ENCODE measurements around the gene ARAP1.

ARAP1 gene

DNA sequence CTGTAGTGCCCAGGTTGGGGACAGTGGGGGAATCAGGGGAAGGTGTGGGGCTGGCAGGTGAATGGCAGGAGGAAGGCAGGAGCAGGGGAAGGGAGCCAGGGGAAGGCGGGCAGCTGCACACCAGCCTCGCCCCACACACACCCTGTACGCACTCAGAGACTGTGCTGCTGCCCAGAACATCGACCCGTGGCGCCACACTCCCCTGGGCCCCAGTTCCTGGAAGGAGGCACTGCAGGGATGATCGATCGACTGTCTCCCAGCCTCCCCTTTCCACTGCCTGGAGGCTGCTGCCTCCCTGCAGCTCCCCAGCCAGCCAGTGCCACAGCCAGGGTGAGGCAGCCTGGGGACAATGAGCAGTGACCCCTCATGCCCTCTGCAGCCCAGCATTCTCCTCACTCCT is 97.2 kb downstream of the ARAP1 start:
- H3K27ac ChIP-seq, result no peak overlapping the region

DNA sequence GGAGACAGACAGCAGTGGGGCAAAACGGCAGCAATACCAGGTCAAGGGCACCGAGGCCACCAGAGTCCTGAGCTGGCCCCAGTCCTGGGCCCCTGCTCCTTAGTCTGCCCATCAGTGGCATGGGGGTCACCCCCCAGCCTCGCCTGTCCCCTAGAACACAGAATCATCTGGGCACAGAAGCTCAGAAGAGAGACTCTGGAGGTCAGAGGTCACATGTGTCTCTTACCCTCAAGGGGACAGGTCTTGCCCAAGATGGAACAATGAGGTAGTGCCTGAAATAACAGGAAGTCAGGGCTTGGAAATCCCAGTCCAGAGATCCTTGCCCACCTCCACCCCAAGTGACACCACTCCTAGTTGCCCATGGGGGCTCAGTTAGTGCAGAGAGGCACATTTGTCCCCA is 98.6 kb downstream of the ARAP1 start:
- no peak overlapping the region for H3K27ac ChIP-seq
- H3K4me3 ChIP-seq, result no peak overlapping the region
- TF ChIP-seq, protein P1, sequence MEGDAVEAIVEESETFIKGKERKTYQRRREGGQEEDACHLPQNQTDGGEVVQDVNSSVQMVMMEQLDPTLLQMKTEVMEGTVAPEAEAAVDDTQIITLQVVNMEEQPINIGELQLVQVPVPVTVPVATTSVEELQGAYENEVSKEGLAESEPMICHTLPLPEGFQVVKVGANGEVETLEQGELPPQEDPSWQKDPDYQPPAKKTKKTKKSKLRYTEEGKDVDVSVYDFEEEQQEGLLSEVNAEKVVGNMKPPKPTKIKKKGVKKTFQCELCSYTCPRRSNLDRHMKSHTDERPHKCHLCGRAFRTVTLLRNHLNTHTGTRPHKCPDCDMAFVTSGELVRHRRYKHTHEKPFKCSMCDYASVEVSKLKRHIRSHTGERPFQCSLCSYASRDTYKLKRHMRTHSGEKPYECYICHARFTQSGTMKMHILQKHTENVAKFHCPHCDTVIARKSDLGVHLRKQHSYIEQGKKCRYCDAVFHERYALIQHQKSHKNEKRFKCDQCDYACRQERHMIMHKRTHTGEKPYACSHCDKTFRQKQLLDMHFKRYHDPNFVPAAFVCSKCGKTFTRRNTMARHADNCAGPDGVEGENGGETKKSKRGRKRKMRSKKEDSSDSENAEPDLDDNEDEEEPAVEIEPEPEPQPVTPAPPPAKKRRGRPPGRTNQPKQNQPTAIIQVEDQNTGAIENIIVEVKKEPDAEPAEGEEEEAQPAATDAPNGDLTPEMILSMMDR (IDR thresholded peaks at IDR 0.05), result no peak
- DNase-seq (ENCODE audit: low spot score), result no peak

More for the DNA sequence above, 97.2 kb downstream of the ARAP1 start:
- H3K4me3 ChIP-seq, result no peak overlapping the region
- TF ChIP-seq, protein P1 (IDR thresholded peaks at IDR 0.05), result no peak
- no peak for DNase-seq (ENCODE audit: low spot score)

DNA sequence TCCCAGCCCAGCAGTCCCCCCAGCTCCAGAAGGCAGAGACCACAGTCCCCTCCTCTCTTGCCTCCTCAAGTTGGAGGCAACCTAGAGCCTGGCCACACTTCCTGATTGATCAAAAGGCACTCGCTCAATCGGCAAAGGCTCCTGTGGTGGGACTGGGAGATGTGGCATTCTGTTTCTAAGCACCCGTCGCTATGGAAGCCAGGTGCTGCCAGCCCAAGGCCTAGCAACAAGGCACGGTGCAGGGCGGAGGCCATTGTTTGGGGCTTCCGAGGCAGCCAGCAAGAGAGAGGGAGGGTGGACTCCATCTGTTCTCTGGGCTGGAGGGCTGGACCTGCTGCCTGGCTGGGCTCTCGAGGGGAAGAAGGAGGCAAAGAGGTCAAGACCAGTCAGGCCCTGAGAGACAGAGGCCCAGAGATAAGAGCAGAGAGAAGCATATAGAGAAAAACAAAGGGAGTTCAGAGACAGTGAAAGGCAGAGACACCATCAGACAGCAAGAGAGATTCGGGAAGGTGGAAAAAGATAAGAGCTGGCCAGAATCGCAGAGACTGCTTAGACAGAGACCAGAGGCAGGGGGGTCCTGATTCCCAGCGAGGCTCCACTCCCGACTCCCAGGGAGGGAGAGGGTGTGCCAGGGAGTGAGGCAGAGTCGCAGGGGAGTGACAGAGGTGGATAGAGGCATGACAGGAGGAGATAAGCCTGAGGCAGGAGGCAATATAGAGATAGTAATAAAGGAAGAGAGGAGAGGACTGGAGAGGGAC is 99.2 kb downstream of the ARAP1 start:
- TF ChIP-seq, protein P1 (IDR thresholded peaks at IDR 0.05), result no peak
- no peak for DNase-seq (ENCODE audit: low spot score)
- H3K27ac ChIP-seq, result no peak overlapping the region
- H3K4me3 ChIP-seq, result no peak overlapping the region

DNA sequence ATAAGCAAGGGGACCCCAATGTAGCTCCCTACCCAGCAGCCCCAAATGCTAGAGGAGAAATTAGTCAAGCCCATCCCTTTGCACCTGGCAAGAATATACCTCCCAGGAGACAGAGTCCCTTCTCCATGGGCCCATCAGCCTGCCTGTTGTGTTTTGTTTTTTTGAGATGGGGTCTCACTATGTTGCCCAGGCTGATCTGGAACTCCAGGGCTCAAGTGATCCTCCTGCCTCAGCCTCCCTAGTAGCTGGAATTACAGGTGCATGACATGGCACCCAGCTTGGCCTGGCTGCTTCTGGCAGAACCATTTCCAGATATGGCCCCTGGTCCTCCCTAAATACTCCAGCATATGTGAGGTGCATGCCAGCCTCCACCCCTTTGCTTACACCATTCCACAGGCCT is 100.1 kb downstream of the ARAP1 start:
- Histone ChIP-seq H3K4me3 (no peak overlapping the region), H3K27ac (no peak overlapping the region)
- TF ChIP-seq, protein P1 (IDR thresholded peaks at IDR 0.05), result no peak
- DNase-seq (ENCODE audit: low spot score), result no peak

DNA sequence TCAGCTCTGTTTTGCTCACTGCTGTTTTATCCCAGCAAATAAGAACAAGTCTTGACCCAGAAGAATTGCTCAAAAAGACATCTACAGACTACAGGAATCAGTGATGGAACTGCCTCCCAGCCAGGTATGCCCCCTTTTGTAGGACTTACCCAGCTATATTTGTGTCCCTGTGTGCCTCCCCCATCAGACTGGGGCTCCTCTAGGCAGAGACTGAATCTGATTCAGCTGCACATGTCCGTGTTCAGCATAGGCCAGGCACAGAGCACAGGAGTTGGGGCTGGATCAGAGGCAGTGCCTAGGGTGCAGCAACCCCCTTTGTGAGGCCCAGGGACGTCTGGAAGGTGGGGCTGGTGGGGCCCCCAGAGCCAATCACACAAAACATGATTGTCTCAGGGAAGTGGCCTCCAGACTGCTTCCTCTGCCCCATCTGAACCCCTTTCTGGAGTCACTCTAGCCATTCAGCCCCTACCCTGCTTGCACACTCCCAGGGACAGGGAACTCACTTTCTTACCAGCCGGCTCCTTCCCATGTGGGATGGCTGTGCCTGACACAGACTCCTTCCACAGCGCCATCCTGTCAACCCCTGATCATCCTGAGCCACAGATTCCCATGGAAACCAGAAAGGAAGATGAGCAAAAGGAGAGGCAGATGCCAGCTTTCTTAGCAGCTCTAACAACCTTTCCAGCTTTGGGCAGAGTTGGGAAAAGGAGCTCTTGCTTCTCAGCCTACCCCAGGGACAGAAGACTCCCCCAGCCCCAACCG is 102.8 kb downstream of the ARAP1 start:
- TF ChIP-seq, protein P1 (IDR thresholded peaks at IDR 0.05), result no peak
- DNase-seq (ENCODE audit: low spot score), result no peak

DNA sequence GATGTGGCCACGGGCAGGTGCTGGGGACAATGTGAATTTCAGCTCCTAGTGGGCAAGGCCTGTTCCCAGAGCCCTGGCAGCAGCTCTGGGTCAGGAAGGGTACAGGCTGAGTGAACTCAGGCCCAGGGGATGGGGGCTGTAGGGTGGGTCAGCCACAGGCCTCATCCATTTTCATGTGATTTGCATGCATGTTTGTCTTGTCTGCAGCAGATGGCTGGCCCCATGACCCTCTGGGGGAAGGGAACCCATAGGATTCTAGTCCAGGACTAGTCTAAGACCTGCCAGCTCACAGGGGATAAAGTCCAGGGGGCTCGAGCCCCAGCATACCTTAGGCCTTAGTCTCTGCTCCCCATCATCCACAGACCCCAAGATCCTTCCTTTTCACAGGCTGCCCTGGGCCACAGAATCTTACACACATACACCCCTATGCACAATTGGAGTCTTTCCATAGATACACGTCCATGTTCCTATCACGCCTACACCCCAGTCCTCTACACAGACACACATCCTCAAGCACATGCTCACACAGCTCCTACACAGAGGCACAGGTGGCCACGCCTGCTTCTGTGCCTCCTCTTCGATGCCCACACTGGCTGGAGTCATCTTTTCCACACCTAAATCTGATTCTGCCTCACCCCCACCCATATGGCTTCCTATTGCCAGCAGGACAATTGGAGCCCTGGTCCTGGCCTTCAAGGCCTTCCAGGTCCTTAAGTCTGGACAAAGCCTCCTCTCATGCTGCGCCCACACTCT is 103.6 kb downstream of the ARAP1 start:
- TF ChIP-seq, protein P1 (IDR thresholded peaks at IDR 0.05), result no peak
- no peak overlapping the region for H3K27ac ChIP-seq
- no peak for DNase-seq (ENCODE audit: low spot score)

More for the DNA sequence above, 102.8 kb downstream of the ARAP1 start:
- no peak overlapping the region for H3K4me3 ChIP-seq
- no peak overlapping the region for H3K27ac ChIP-seq

More for the DNA sequence above, 103.6 kb downstream of the ARAP1 start:
- H3K4me3 ChIP-seq, result no peak overlapping the region
